Hypothalamus (tissue), 51 donors: Measurements from ENCODE around the gene DPM1.
A peak's percentile ranks its signal among the peaks of the same experiment; 100 is the strongest.

Source experiments
- DNase-seq, 51 donors: peaks; one replicate each; lab custom pipeline; 2025; lab: John Stamatoyannopoulos, UW

DPM1 gene

DNA sequence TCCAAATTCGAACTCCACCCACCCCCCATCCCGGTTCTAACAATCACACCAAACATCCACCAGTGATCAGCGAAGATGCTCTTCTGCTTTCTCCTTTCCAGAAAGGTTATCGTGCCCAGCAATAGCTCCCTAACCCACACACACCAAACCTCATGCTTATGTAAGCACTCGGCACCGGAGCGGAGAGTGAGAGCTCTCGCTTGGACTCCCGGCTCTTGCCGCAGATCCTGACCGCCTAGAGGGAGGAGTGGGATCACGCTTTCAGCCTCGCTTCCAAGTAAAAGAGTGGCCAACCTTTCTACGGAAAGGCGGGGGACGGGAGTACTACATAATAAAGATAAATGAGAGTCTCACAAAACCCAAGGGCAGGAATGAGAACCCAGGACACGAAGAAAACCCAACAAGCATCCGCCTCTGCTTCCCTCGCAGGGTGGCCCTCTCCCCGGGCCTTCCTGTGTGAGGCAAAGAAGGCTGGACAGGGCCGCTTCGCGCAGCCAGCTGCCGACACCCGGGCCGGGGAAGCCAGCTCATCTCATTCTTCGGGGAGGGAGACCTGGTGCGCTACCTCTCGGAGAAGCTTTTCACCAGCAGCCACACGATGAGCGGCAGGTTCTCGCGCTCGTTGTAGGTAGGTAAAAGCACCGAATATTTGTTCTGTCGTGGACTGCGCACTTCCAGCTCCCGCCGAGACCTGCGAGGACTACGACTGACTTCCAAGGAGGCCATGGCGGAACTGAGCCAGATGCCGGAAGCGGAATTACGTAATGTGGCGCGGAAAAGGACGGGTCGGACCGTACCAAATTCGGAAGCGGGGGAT is at the start of gene DPM1:
DPM1 (minus strand) TSS at position 735 of the 817 bp plus-strand sequence; CDS start at position 726, 9 bp downstream.
- DNase-seq = peak; percentile 43 to 99 (median 81)

DNA sequence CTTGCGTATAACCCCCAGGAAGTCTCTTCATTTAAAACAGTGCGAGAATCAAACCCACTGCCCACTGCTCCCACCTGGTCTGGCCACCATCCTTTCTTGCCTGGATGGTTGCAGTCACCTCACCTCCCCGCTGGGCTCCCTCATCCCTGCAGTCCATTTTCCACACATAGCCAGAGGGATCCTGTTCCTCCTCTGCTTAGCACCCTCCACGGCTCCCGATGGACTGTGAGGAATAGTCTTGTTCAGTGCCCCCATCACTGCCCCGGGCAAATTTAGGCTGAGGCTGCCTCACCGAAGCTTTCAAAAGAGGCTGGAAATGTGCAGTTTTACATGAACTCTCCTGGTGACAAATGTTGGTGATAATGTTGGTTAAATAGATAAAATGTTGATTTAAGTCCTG is 46.9 kb upstream of the DPM1 start:
- DNase-seq = no peak

DNA sequence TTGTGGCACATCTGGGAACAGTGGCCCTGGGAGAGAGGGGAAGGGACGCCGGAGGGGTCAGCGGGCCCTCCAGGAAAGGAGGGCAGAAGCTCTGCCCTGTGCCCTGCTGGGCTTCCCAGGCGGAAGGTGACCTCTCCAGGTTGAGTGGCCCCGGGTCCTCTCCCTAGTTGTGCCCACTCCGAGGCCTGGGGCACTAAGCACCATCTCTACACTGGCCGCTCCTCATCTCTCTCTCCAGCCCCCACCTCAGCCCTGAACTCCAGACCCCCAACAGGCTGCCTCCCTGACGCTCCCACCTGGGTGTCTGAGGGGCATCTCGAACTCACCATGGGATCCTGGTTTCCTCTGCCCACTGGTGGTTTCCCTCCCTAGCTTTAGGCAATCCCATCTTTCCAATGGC is 46.4 kb upstream of the DPM1 start:
- DNase-seq = no peak

GRCh38 chr20:51004305-51004727 is 46.0 kb upstream of the DPM1 start:
- no peak for DNase-seq

- no peak for DNase-seq
These were observed 45.4 kb upstream of the DPM1 start for GRCh38 chr20:51003753-51004152.

DNA sequence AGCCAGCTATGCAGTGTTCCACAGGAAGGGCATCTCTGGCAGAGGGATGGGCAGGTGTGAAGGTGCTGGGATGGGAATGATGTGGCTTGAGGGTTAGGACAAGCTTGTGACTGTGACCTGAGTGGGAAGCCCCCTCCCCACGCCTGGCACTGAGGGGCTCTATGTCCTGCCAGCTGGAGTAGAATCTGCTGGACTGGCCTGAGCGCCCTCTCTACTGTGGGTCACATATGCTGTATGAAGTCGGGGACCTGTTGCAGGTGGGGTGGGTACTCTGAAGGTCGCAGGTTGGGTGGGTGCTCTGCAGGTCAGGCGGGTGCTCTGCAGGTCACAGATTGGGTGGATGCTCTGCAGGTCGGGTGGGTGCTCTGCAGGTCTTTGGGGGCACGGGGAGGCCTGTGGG is 44.3 kb upstream of the DPM1 start:
- no peak for DNase-seq

- DNase-seq = no peak
These were observed 43.3 kb upstream of the DPM1 start for GRCh38 chr20:51001430-51002265.

DNA sequence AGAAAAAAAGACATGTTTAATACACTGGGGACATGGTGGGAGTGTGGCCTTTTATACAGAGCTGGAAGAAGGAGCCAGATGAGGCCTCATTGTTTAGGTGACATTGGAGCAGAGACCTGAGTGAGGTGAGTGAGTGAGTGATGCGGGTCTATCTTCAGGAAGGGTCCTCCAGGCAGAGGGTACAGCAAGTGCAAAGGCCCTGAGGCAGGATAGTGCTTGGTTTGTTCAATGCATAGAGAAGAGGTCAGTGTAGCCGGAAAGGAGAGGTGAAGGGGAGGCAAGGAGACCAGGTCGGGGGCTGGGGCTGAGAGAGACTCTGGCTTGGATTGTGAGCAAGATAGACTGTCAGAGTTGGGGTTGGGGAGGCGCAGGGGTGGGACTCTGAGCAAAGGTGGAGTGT is 41.0 kb upstream of the DPM1 start:
- DNase-seq = no peak

DNA sequence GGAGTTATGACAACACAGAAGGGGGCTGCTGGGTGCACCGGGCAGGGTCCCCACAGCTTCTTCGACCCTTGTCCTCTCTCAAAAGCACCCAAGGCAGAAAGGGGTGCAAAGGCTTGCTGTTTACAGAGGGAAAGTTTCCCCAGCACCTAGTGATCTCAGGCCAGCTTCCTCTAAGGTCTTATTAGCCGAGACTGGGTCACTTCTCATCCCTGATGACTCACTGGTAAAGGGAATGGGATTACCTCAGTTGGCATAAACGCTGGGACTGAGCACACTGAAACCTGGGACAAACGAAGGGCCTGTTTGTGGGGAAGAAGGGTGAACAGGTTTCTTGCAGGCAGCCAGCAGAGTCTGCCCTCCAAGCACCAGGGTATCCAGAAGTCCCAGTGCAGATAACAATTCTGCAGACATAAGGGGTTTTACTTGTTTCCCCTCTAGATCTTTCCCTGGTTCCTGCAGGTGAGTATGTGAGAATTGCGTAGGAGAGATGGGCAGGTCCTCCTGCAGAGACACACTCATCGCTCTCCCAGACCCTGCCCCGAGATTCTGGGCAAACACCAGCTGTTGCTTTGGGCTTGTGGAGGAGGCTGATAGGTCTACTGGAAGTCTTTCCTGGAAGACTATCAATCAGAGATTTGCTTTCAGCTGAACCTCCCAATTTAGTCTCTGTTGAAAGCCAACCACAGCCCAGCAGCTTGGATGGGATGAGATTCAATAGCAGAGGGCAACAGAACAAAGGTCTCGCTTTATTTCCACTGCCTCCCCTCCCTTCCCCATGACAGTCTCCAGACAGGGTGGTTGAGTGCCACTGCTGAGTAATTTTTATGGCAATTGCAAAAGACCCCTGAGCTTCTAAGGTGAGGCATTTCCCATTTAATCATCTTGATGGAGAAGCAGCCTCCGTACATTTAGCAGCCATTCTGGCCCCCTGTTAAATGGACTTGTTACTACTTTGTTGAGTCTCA is 38.9 kb upstream of the DPM1 start:
- DNase-seq = no peak

- DNase-seq = no peak
These were observed 37.2 kb upstream of the DPM1 start for GRCh38 chr20:50995506-50995905.

DNA sequence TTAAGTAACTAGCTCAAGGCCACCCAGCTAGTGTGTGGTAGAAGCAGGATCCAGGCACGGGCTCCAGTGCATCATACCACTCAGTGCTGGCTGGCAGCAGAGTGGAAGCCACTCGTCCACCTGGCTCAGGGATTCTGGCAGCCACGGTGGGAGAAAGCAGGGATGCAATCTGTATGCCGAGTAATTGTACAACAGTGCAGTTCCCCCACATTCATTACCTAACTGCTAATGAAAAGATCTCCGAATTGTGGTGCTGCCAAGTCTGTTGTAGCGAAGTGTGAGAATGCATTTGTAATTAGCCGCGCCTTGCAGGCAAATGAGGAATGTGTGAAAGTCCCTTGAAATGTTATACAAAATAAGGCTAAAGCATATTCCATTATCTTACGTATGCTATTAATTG is 35.5 kb upstream of the DPM1 start:
- DNase-seq = no peak

- peak in 3 of 51 donors; percentile 2 to 3 (median 3) for DNase-seq
These were observed 34.6 kb upstream of the DPM1 start for GRCh38 chr20:50992733-50993457.

DNA sequence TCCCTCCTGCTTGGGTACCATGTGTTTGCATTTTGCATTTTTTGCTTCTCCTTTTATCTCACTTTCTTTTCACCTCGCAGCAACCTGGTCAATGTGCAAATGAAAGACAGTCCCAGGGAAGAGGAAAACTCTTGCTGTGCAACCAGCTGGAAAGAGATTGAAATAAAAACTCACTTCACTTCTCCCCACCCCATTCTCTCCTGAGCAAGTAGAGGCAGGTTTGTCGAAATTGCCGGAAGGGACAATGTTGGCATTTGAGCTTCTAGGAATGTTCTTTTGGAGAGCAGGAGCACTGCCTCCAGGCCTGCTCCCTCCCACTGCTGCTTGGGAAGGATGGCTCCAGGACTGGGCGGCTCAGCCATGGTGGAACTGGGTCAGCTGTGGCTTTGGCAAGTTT is 34.0 kb upstream of the DPM1 start:
- no peak for DNase-seq

DNA sequence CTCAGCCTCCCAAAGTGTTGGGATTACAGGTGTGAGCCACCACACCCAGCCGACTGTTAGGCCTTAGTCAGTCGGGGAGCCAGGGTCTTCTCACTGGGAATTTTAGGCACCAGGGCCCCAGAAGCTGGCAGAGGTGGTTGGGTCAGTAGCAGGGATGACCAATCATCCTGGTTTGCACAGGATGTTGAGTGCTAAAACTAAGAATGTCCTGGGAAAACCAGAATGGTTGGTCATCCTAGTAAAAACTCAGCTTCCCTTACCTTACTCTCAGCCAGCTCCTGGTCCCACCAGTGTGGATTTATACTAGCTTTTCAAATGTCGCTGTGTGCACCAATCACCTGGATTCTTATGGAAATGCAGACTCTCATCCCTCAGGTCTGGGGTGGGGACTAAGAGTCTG is 32.7 kb upstream of the DPM1 start:
- DNase-seq = no peak

GRCh38 chr20:50987493-50988210 is 29.3 kb upstream of the DPM1 start:
- peak in 40 of 51 donors; percentile 3 to 85 (median 45) for DNase-seq

DNA sequence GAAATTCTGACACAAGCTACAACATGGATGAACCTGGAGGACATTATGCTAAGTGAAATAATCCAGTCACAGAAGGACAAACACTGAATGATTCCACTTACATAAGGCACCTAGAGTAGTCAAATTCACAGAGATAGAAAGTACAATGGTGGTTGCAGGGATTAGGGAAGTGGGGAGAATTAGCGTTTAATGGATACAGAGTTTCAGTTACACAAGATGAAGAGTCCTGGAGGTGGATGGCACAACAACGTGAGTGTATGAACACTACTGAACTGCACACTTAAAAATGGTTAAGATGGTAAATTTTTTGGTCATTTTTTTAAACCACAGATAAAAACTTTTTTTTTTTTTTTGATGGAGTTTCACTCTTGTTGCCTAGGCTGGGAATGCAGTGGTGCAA is 25.0 kb upstream of the DPM1 start:
- DNase-seq = no peak

DNA sequence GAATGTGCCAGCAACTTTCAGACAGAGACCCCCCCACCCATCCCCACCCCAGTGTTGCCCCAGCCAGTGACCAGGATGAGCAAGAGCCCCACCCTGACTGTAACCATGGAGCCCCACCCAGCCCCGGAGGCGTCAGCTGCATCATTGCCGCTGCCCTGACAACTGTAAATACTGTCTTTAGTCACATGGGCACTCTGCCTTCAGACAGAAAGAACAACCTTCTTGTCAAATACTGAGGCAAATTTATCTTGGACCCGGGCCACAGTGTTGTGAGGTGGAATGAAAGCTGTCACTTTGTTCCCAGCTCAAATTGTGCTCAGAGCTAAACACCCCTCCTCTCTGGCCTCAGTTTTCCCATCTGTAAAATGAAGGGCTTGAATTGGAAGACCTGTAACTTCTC is 24.0 kb upstream of the DPM1 start:
- no peak for DNase-seq

GRCh38 chr20:50981714-50982048 is 23.3 kb upstream of the DPM1 start:
- no peak for DNase-seq
